ENCODE measurements around the gene APOH. TPM values are rescaled to one million over a fixed set of nuclear protein-coding genes. Genes with fewer than 3 reads are reported as not detected.

Gene APOH
- total RNA-seq, 2 experiments from 2014 or later, result not detected

DNA sequence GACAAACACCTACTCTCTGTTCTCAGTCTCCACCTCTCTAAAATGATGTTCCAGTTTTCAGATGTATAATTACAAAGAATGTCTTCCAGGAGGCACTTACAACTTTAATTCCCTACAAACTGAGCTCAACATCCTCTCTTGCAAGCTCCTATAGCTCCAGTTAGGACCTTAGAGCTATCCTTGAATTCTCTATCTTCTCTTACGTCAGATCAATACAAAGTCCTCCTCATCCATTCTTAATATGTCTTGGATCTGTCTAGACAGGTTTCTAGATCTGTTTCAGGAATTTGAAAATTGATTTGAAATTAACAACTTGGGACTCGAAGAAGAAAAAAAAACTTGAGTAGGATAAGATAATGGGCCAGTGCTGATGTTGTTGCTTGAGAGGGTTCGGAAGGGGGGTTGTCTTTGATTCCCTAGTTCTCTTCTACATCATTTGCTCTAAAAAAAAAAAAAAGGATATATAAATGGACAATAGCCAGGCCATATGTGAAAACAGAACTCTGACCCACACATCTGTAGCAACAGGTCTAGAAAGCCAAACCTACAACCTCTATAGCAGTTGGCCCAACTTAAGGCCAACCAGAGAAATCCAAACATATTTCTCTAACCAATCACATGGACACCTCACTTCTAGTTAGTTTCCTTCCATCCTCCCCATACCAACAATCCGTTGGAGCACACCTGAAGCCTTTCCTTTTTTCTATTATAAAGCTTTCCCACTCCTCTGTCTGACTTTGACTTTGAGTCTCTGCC, 746 bp upstream of the APOH start:
- no peak for ATAC-seq (ENCODE audit: poor library complexity)
- Mint-ChIP-seq H3K4me3 (no peak overlapping the region), H3K9me3 (no peaks in the 10 kb centered on the region), H3K36me3 (ENCODE audit: low read depth) (no peaks in the 10 kb centered on the region), H3K27me3 (no peaks in the 10 kb centered on the region), H3K27ac (no peak overlapping the region), H3K4me1 (ENCODE audit: low read depth) (peaks cover 10% of the 10 kb centered on the region)
- Histone ChIP-seq H3K27ac (ENCODE audit: low read depth in 1 of 2, low read length in 2 of 2) (no peak overlapping the region), H3K4me1 (ENCODE audit: insufficient read depth, low read length) (no peaks in the 10 kb centered on the region), H3K4me3 (ENCODE audit: low read length) (no peak overlapping the region), H3K27me3 (ENCODE audit: control insufficient read depth in 1 of 2, insufficient read depth in 2 of 2, low read length in 2 of 2) (no peaks in the 10 kb centered on the region), H3K9me3 (ENCODE audit: control insufficient read depth in 1 of 2, insufficient read depth in 1 of 2, low read length in 2 of 2) (no peaks in the 10 kb centered on the region), H3K36me3 (ENCODE audit: insufficient read depth, low read length) (no peaks in the 10 kb centered on the region)
- TF ChIP-seq, protein P1, sequence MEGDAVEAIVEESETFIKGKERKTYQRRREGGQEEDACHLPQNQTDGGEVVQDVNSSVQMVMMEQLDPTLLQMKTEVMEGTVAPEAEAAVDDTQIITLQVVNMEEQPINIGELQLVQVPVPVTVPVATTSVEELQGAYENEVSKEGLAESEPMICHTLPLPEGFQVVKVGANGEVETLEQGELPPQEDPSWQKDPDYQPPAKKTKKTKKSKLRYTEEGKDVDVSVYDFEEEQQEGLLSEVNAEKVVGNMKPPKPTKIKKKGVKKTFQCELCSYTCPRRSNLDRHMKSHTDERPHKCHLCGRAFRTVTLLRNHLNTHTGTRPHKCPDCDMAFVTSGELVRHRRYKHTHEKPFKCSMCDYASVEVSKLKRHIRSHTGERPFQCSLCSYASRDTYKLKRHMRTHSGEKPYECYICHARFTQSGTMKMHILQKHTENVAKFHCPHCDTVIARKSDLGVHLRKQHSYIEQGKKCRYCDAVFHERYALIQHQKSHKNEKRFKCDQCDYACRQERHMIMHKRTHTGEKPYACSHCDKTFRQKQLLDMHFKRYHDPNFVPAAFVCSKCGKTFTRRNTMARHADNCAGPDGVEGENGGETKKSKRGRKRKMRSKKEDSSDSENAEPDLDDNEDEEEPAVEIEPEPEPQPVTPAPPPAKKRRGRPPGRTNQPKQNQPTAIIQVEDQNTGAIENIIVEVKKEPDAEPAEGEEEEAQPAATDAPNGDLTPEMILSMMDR (IDR thresholded peaks at IDR 0.05), result no peak
- DNase-seq, result no peak
- POLR2A ChIA-PET, result no interaction called here
- intact Hi-C loops (cut with DNase I, micrococcal nuclease), result no loop called here
- CTCF ChIA-PET, result no interaction called here

DNA sequence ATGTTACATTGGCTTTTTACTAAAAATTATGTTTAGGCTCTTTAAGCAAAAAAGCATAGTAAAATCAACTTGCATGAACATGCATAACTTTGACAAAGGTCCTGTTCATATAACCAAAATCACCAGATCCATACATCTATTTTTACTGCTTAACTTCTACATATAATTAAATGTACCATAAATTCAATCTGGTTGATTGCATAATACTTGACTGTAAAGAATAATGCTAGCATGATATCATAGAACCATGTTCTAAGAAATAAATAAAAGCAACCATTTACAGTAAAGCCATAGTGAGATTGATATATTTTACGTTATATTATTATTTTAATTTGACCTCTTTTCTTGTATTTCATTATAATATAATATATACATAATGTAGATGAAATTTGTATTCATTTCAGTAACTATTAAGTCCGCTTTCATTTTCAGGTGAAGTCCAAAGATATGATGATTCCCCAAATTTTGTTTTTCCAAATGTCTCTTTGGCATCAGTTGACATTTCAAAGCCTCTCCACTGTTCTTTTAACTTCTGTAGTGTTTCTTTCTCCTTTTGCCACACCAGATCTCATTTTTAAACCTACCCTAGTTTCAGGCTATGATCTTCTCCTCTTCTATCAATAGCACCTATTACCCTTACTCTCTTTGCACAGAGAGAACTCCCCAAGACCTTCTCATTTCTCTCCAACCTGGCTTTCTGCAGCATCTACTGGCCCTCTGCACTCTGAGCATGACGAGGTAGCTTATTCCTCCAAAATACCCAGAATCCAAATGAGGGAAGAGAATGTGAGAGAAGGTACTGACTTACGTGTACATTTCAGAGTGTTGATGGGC, 1.8 kb downstream of the APOH start:
- intact Hi-C loops (cut with DNase I, micrococcal nuclease), result no loop called here
- Histone ChIP-seq H3K4me1 (ENCODE audit: insufficient read depth, low read length) (no peaks in the 10 kb centered on the region), H3K36me3 (ENCODE audit: insufficient read depth, low read length) (no peaks in the 10 kb centered on the region), H3K27me3 (ENCODE audit: control insufficient read depth in 1 of 2, insufficient read depth in 2 of 2, low read length in 2 of 2) (no peaks in the 10 kb centered on the region), H3K27ac (ENCODE audit: low read depth in 1 of 2, low read length in 2 of 2) (no peak overlapping the region), H3K9me3 (ENCODE audit: control insufficient read depth in 1 of 2, insufficient read depth in 1 of 2, low read length in 2 of 2) (peaks cover 0 to 1% of the 10 kb centered on the region in 2 experiments), H3K4me3 (ENCODE audit: low read length) (no peak overlapping the region)
- H3K4me3 Mint-ChIP-seq, result no peak overlapping the region
- H3K27me3 Mint-ChIP-seq, result no peaks in the 10 kb centered on the region
- no peak for ATAC-seq (ENCODE audit: poor library complexity)
- TF ChIP-seq, protein P1 (IDR thresholded peaks at IDR 0.05), result no peak
- H3K27ac Mint-ChIP-seq, result no peak overlapping the region
- DNase-seq, result no peak
- H3K4me1 Mint-ChIP-seq (ENCODE audit: low read depth), result no peaks in the 10 kb centered on the region
- H3K9me3 Mint-ChIP-seq, result no peaks in the 10 kb centered on the region
- ChIA-PET CTCF (interaction anchor here (1.3 kb wide), 1 partner anchor 23 kb away, joined by 3 read pairs; no protein-coding TSS in a partner anchor), POLR2A (no interaction called here)
- no peaks in the 10 kb centered on the region for H3K36me3 Mint-ChIP-seq (ENCODE audit: low read depth)

DNA sequence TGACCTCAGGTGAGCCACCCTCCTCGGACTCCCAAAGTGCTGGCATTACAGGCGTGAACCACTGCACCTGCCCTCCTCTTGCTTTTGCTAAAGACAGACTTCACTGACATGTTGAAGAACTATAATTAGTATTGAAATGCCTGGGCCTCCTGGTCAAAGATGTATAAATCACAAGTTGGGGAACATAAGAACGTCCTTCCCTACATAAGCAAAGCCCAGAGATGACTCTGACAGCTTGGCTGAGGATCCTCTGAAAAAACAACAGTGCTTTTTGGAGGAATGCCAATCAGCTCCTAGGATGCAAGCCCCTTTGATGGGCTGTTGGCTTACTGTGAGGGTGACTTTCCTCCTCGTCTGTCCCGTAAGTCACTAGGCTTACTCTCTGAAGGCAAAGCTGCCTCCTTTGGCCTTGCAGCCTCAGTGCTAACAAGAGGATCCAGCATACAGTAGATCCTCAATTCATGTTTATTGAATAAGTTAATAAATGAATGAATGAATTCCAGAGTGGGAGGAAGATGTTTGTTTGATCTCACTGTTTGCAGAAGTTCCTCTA, 6.3 kb downstream of the APOH start:
- ChIA-PET POLR2A (no interaction called here), CTCF (interaction anchor here (0.6 to 0.7 kb wide), 2 partner anchors 127 to 186 kb away, joined by 3 read pairs; no protein-coding TSS in a partner anchor)
- H3K27ac Mint-ChIP-seq, result no peak overlapping the region
- H3K27ac ChIP-seq (ENCODE audit: low read depth in 1 of 2, low read length in 2 of 2), result no peak overlapping the region
- no peaks in the 10 kb centered on the region for H3K9me3 Mint-ChIP-seq
- no peak overlapping the region for H3K4me3 ChIP-seq (ENCODE audit: low read length)
- no peaks in the 10 kb centered on the region for H3K36me3 Mint-ChIP-seq (ENCODE audit: low read depth)
- H3K4me1 ChIP-seq (ENCODE audit: insufficient read depth, low read length), result no peaks in the 10 kb centered on the region
- DNase-seq (no peak), ATAC-seq (ENCODE audit: poor library complexity) (no peak)
- no peaks in the 10 kb centered on the region for H3K27me3 ChIP-seq (ENCODE audit: control insufficient read depth in 1 of 2, insufficient read depth in 2 of 2, low read length in 2 of 2)
- H3K27me3 Mint-ChIP-seq, result no peaks in the 10 kb centered on the region
- H3K9me3 ChIP-seq (ENCODE audit: control insufficient read depth in 1 of 2, insufficient read depth in 1 of 2, low read length in 2 of 2), result peaks cover 0 to 9% of the 10 kb centered on the region in 2 experiments
- H3K4me1 Mint-ChIP-seq (ENCODE audit: low read depth), result no peaks in the 10 kb centered on the region
- TF ChIP-seq, protein P1 (IDR thresholded peaks at IDR 0.05), result no peak
- no peak overlapping the region for H3K4me3 Mint-ChIP-seq
- intact Hi-C loops (cut with DNase I, micrococcal nuclease), result no loop called here
- no peaks in the 10 kb centered on the region for H3K36me3 ChIP-seq (ENCODE audit: insufficient read depth, low read length)
